ENCODE results near the gene AMD1. TPM values are rescaled to one million over a fixed set of nuclear protein-coding genes. Genes with fewer than 3 reads are reported as not detected.
"Not testable (repeated sequence)": the region's sequence is repeated elsewhere in the genome, so short reads cannot be mapped to it uniquely, and the experiment has no call there.

The AMD1 gene
- total RNA-seq, 2 experiments from 2014 or later = 74.3 to 90.0 TPM

DNA sequence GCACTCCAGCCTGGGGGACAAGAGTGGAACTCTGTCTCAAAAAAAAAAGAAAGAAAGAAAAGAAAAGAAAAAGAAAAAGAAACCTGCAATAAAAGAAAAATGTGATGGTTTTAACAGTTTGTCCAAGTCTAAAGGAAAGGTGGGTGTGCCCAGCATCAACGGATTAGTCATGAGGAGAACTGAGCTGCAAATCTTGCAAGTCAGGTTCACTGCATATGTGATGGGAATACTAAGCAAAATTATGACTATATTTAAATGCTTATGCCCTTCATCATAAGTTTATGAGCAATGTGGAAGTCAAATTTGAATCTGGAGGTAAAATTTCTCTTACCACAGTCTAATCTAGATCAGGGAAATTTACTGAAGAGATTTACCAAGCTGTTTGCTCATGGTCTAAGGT lies 46.2 kb upstream of the AMD1 start:
- no peak overlapping the region for H2AFZ ChIP-seq (ENCODE audit: low read length)
- ChIA-PET POLR2A (interaction anchor here (0.5 to 2.3 kb wide), 3 partner anchors 9 to 42 kb away, joined by 3 to 9 read pairs (median 4); partner anchors contain the start of gene CDK19), CTCF (ENCODE audit: unreplicated experiment) (interaction anchor here (1.4 kb wide), 1 partner anchor 13 kb away, joined by 3 read pairs; the partner anchor contains the start of gene CDK19)
- H4K20me1 ChIP-seq (ENCODE audit: insufficient read depth, low read length) = no peaks in the 10 kb centered on the region
- H3K4me3 ChIP-seq (ENCODE audit: low read depth, low read length, poor library complexity, severe bottlenecking) = no peak overlapping the region
- no peaks in the 10 kb centered on the region for H3K79me2 ChIP-seq (ENCODE audit: insufficient read depth, low read depth, low read length)
- H3K36me3 ChIP-seq (ENCODE audit: insufficient read depth, low read length) = no peaks in the 10 kb centered on the region
- H3K27ac ChIP-seq (ENCODE audit: low read depth, low read length, poor library complexity, severe bottlenecking) = no peak overlapping the region
- DNase-seq (ENCODE audit: low spot score) = no peak
- BruUV-seq (replicated peaks) = no TSS peak
- no peaks in the 10 kb centered on the region for H3K9me3 ChIP-seq (ENCODE audit: low read length)
- intact Hi-C loops (cut with micrococcal nuclease; ENCODE audit: unreplicated experiment) = no loop called here
- H3K4me2 ChIP-seq (ENCODE audit: low read length) = no peak overlapping the region
- TF ChIP-seq EZH2phosphoT487 (IDR thresholded peaks at IDR 0.05; ENCODE audit: borderline replicate concordance, low read depth, low read length) = no peak
- TF ChIP-seq, protein P1, sequence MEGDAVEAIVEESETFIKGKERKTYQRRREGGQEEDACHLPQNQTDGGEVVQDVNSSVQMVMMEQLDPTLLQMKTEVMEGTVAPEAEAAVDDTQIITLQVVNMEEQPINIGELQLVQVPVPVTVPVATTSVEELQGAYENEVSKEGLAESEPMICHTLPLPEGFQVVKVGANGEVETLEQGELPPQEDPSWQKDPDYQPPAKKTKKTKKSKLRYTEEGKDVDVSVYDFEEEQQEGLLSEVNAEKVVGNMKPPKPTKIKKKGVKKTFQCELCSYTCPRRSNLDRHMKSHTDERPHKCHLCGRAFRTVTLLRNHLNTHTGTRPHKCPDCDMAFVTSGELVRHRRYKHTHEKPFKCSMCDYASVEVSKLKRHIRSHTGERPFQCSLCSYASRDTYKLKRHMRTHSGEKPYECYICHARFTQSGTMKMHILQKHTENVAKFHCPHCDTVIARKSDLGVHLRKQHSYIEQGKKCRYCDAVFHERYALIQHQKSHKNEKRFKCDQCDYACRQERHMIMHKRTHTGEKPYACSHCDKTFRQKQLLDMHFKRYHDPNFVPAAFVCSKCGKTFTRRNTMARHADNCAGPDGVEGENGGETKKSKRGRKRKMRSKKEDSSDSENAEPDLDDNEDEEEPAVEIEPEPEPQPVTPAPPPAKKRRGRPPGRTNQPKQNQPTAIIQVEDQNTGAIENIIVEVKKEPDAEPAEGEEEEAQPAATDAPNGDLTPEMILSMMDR (conservative IDR thresholded peaks at IDR 0.05; ENCODE audit: low read length) = no peak
- H3K4me1 ChIP-seq (ENCODE audit: insufficient read depth, low read length, poor library complexity, severe bottlenecking) = no peaks in the 10 kb centered on the region
- H3K9me2 ChIP-seq (ENCODE audit: insufficient read depth, low read length) = no peaks in the 10 kb centered on the region

DNA sequence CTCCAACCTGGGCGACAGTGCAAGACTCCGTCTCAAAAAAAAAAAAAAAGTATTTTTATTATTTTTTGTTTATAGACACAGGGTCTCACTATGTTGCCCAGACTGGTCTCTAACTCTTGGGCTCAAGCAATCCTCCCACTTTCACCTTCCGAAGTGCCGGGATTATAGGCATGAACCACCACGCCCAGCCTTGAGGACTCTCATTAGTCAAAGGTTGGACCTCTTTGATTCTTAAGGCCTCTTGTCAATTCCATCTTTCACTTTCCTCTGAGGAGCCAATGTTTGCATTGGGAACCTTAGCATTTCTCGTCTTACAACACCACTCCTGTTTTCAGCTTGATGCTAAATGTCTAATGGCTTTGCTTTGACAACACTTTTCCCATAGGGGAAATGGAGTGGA lies 43.2 kb upstream of the AMD1 start:
- Histone ChIP-seq H3K4me3 (ENCODE audit: low read depth, low read length, poor library complexity, severe bottlenecking) (no peak overlapping the region), H3K4me2 (ENCODE audit: low read length) (no peak overlapping the region), H3K27ac (ENCODE audit: low read depth, low read length, poor library complexity, severe bottlenecking) (no peak overlapping the region), H4K20me1 (ENCODE audit: insufficient read depth, low read length) (no peaks in the 10 kb centered on the region), H2AFZ (ENCODE audit: low read length) (no peak overlapping the region), H3K4me1 (ENCODE audit: insufficient read depth, low read length, poor library complexity, severe bottlenecking) (no peaks in the 10 kb centered on the region), H3K9me3 (ENCODE audit: low read length) (no peaks in the 10 kb centered on the region), H3K36me3 (ENCODE audit: insufficient read depth, low read length) (no peaks in the 10 kb centered on the region), H3K9me2 (ENCODE audit: insufficient read depth, low read length) (no peaks in the 10 kb centered on the region), H3K79me2 (ENCODE audit: insufficient read depth, low read depth, low read length) (no peaks in the 10 kb centered on the region)
- no peak for DNase-seq (ENCODE audit: low spot score)
- ChIA-PET CTCF (ENCODE audit: unreplicated experiment) (no interaction called here), POLR2A (no interaction called here)
- intact Hi-C loops (cut with micrococcal nuclease; ENCODE audit: unreplicated experiment) = no loop called here
- no TSS peak for BruUV-seq (replicated peaks)
- TF ChIP-seq, protein P1 (conservative IDR thresholded peaks at IDR 0.05; ENCODE audit: low read length) = no peak
- TF ChIP-seq EZH2phosphoT487 (IDR thresholded peaks at IDR 0.05; ENCODE audit: borderline replicate concordance, low read depth, low read length) = no peak

DNA sequence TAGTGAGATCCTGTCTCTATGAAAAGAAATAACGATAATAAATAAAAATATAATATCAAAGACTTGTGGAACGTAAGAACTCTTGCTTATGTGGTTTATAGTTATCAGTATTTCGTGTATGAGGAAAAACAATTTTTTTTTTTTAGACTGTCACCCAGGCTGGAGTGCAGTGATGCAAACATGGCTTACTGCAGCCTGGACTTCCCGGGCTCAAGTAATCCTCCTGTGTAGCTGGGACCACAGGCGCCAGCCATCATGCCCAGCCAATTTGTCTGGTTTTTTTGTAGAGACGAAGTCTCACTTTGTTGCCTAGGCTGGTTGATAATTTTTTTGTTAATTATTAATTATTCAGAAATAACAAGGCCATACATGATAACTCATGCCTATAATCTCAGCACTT lies 40.8 kb upstream of the AMD1 start:
- Histone ChIP-seq H3K36me3 (ENCODE audit: insufficient read depth, low read length) (no peaks in the 10 kb centered on the region), H2AFZ (ENCODE audit: low read length) (no peak overlapping the region), H3K79me2 (ENCODE audit: insufficient read depth, low read depth, low read length) (no peaks in the 10 kb centered on the region), H4K20me1 (ENCODE audit: insufficient read depth, low read length) (no peaks in the 10 kb centered on the region), H3K9me2 (ENCODE audit: insufficient read depth, low read length) (no peaks in the 10 kb centered on the region), H3K4me1 (ENCODE audit: insufficient read depth, low read length, poor library complexity, severe bottlenecking) (no peaks in the 10 kb centered on the region), H3K4me3 (ENCODE audit: low read depth, low read length, poor library complexity, severe bottlenecking) (no peak overlapping the region), H3K9me3 (ENCODE audit: low read length) (no peaks in the 10 kb centered on the region), H3K27ac (ENCODE audit: low read depth, low read length, poor library complexity, severe bottlenecking) (no peak overlapping the region), H3K4me2 (ENCODE audit: low read length) (no peak overlapping the region)
- TF ChIP-seq EZH2phosphoT487 (IDR thresholded peaks at IDR 0.05; ENCODE audit: borderline replicate concordance, low read depth, low read length) = no peak
- TF ChIP-seq, protein P1 (conservative IDR thresholded peaks at IDR 0.05; ENCODE audit: low read length) = no peak
- intact Hi-C loops (cut with micrococcal nuclease; ENCODE audit: unreplicated experiment) = no loop called here
- BruUV-seq (replicated peaks) = no TSS peak
- CTCF ChIA-PET (ENCODE audit: unreplicated experiment) = no interaction called here
- DNase-seq (ENCODE audit: low spot score) = no peak
- POLR2A ChIA-PET = interaction anchor here (0.5 to 2.5 kb wide), 3 partner anchors 18 to 141 kb away, joined by 3 to 8 read pairs (median 3); partner anchors contain the start of gene CDK19

DNA sequence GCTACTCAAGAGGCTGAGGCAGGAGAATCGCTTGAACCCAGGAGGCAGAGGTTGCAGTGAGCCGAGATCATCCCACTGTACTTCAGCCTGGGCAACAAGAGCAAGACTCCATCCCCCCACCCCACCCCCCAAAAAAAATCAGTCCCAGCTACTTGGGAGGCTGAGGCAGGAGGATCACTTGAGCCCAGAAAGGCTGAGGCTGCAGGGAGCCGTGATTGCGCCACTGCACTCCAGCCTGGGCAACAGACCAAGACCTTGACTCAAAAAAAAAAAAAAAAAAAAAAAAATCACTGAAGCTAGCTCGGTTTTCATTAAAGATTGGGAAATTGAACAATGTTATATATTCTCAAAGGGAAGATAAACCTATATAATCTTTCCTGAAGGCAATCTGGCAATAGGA lies 38.8 kb upstream of the AMD1 start:
- H3K4me1 ChIP-seq (ENCODE audit: insufficient read depth, low read length, poor library complexity, severe bottlenecking); H3K36me3 ChIP-seq (ENCODE audit: insufficient read depth, low read length); DNase-seq (ENCODE audit: low spot score); H3K4me2 ChIP-seq (ENCODE audit: low read length); H3K27ac ChIP-seq (ENCODE audit: low read depth, low read length, poor library complexity, severe bottlenecking); H3K9me2 ChIP-seq (ENCODE audit: insufficient read depth, low read length); intact Hi-C loops (cut with micrococcal nuclease; ENCODE audit: unreplicated experiment); BruUV-seq (replicated peaks); H3K9me3 ChIP-seq (ENCODE audit: low read length); H2AFZ ChIP-seq (ENCODE audit: low read length); H3K4me3 ChIP-seq (ENCODE audit: low read depth, low read length, poor library complexity, severe bottlenecking); H4K20me1 ChIP-seq (ENCODE audit: insufficient read depth, low read length); H3K79me2 ChIP-seq (ENCODE audit: insufficient read depth, low read depth, low read length); CTCF ChIA-PET (ENCODE audit: unreplicated experiment): not testable (repeated sequence)
- POLR2A ChIA-PET = interaction anchor here (0.6 to 0.7 kb wide), 2 partner anchors 12 to 18 kb away, joined by 3 to 4 read pairs; no protein-coding TSS in a partner anchor

Data from OCI-LY7 (cell line).